H1 (cell line): ENCODE measurements around the gene NR1H3. TPM values are rescaled to one million over a fixed set of nuclear protein-coding genes. Genes with fewer than 3 reads are reported as not detected.
A peak's percentile ranks its signal among the peaks of the same experiment; 100 is the strongest.

ENCODE experiments used
- CTCF ChIA-PET: fragments of 300-600 bp; sonication (Branson Sonifier 250); formaldehyde crosslinking; loops from one replicate; lab custom pipeline; 2021; ENCODE audit not compliant: partially characterized antibody; lab: Charles Lee
- POLR2A ChIA-PET: fragments of 300-600 bp; sonication (Branson Sonifier 250); formaldehyde crosslinking; loops from one replicate; lab custom pipeline; 2021; ENCODE audit warnings: inconsistent platforms; ENCODE audit not compliant: partially characterized antibody; lab: Charles Lee
- DNase-seq, 2 experiments: peaks; one replicate each; pipeline versions ENCODE4 v3.0.0 to v3.0.0-alpha.2; 2010 to 2022; ENCODE audit warnings: low spot score in 2 of 2, low read depth in 1 of 2, mixed read lengths in 1 of 2
- FAIRE-seq: peaks from 2 replicates; lab custom pipeline; 2011; peaks lifted over from hg19 to GRCh38; lab: Jason Lieb, UNC
- H2AFZ ChIP-seq: 2 replicates; pipeline ENCODE4 v1.8.1; 2012; ENCODE audit warnings: low read length, inconsistent platforms
- H2AK5ac ChIP-seq: 2 replicates; pipeline ENCODE4 v1.6.1; 2013; ENCODE audit warnings: low read depth, low read length
- H2BK120ac ChIP-seq: replicated peaks from 2 replicates; pipeline ENCODE3; 2013; ENCODE audit warnings: low read depth, low read length, inconsistent platforms
- H2BK12ac ChIP-seq: 2 replicates; pipeline ENCODE4 v1.6.1; 2013; ENCODE audit warnings: low read depth, low read length
- H2BK15ac ChIP-seq: 2 replicates; pipeline ENCODE4 v1.6.1; 2013; ENCODE audit warnings: low read length
- H2BK20ac ChIP-seq: 2 replicates; pipeline ENCODE4 v1.6.1; 2013; ENCODE audit warnings: low read length
- H2BK5ac ChIP-seq: 2 replicates; pipeline ENCODE4 v1.6.1; 2013; ENCODE audit warnings: low read depth, low read length
- H3K14ac ChIP-seq: 2 replicates; pipeline ENCODE4 v1.6.1; 2013; ENCODE audit warnings: inconsistent platforms; ENCODE audit not compliant: insufficient read length
- H3K18ac ChIP-seq: 2 replicates; pipeline ENCODE4 v1.6.1; 2013; ENCODE audit warnings: low read length; ENCODE audit errors: extremely low read depth
- H3K23ac ChIP-seq: 2 replicates; pipeline ENCODE4 v1.6.1; 2013; ENCODE audit warnings: inconsistent platforms; ENCODE audit not compliant: insufficient read length
- H3K23me2 ChIP-seq: 2 replicates; pipeline ENCODE4 v1.6.1; 2013; ENCODE audit warnings: low read depth, low read length
- H3K27ac ChIP-seq: 2 replicates; pipeline ENCODE4 v1.6.1; 2011; ENCODE audit warnings: low read depth, low read length, inconsistent platforms
- H3K27me3 ChIP-seq, 4 experiments: replicated peaks in 1 of 4; 1 replicate in 1 of 4; 2 replicates in 3 of 4; pipeline versions ENCODE4 v1.6.1 to v1.8.1; 2011 to 2013; ENCODE audit warnings: low read length in 3 of 4, mild to moderate bottlenecking in 3 of 4, inconsistent platforms in 2 of 4, mixed read lengths in 2 of 4, moderate library complexity in 1 of 4; ENCODE audit not compliant: control insufficient read depth in 3 of 4, insufficient read depth in 3 of 4; ENCODE audit errors: extremely low read depth in 1 of 4
- H3K36me3 ChIP-seq, 4 experiments: 2 replicates each; pipeline versions ENCODE4 v1.6.1 to v1.8.1; 2011 to 2013; ENCODE audit warnings: mild to moderate bottlenecking in 4 of 4, low read length in 3 of 4, moderate library complexity in 2 of 4, control low read depth in 1 of 4, inconsistent platforms in 1 of 4; ENCODE audit not compliant: insufficient read depth in 4 of 4, control insufficient read depth in 2 of 4
- H3K4ac ChIP-seq: replicated peaks from 2 replicates; pipeline ENCODE3; 2013; ENCODE audit warnings: low read length, low read depth, mixed read lengths, inconsistent platforms; ENCODE audit not compliant: insufficient read length
- H3K4me1 ChIP-seq, 4 experiments: replicated peaks in 1 of 4; 1 replicate in 1 of 4; 2 replicates in 3 of 4; pipeline versions ENCODE4 v1.6.1 to v1.8.1; 2011 to 2013; ENCODE audit warnings: low read length in 3 of 4, inconsistent platforms in 2 of 4, mixed read lengths in 1 of 4; ENCODE audit not compliant: insufficient read depth in 4 of 4, control insufficient read depth in 3 of 4
- H3K4me2 ChIP-seq, 2 experiments: 2 replicates each; pipeline versions ENCODE4 v1.6.1 to v1.8.1; 2011 to 2013; ENCODE audit warnings: low read depth in 2 of 2, low read length in 2 of 2, control low read depth in 1 of 2, inconsistent platforms in 1 of 2, mild to moderate bottlenecking in 1 of 2; ENCODE audit not compliant: insufficient read depth in 1 of 2
- H3K4me3 ChIP-seq, 4 experiments: fragments of 200-600, 300-600 bp in 1 of 4; sonication (generic), shearing (Covaris generic), sonication (Bioruptor Twin) in 1 of 4; 2 replicates each; pipeline versions ENCODE4 v1.5.1 to v1.8.1; 2011 to 2016; ENCODE audit warnings: low read length in 4 of 4, low read depth in 3 of 4, control low read depth in 2 of 4, inconsistent platforms in 2 of 4, mild to moderate bottlenecking in 2 of 4, mixed read lengths in 1 of 4, moderate library complexity in 1 of 4; ENCODE audit not compliant: insufficient read depth in 2 of 4; ENCODE audit errors: extremely low read depth in 1 of 4
- H3K56ac ChIP-seq: replicated peaks from 2 replicates; pipeline ENCODE3; 2013; ENCODE audit warnings: low read depth, mild to moderate bottlenecking, mixed read lengths, low read length, inconsistent platforms; ENCODE audit not compliant: insufficient read length
- H3K79me1 ChIP-seq: 2 replicates; pipeline ENCODE4 v1.6.1; 2013; ENCODE audit warnings: low read depth, low read length, control low read depth
- H3K79me2 ChIP-seq, 2 experiments: 2 replicates each; pipeline versions ENCODE4 v1.6.1 to v1.8.1; 2012 to 2013; ENCODE audit warnings: low read length in 2 of 2, mild to moderate bottlenecking in 2 of 2, inconsistent platforms in 1 of 2; ENCODE audit not compliant: insufficient read depth in 2 of 2, control insufficient read depth in 1 of 2
- H3K9ac ChIP-seq, 4 experiments: replicated peaks in 1 of 4; 1 replicate in 1 of 4; 2 replicates in 3 of 4; pipeline versions ENCODE4 v1.6.1 to v1.8.1; 2011 to 2013; ENCODE audit warnings: low read depth in 3 of 4, low read length in 3 of 4, control low read depth in 2 of 4, mild to moderate bottlenecking in 2 of 4, moderate library complexity in 2 of 4, inconsistent platforms in 1 of 4; ENCODE audit errors: extremely low read depth in 1 of 4
- H3K9me3 ChIP-seq, 2 experiments: 2 replicates each; pipeline versions ENCODE4 v1.6.1 to v1.8.1; 2012 to 2013; ENCODE audit warnings: mild to moderate bottlenecking in 2 of 2, moderate library complexity in 2 of 2, control low read depth in 1 of 2, inconsistent platforms in 1 of 2, low read depth in 1 of 2, low read length in 1 of 2, mixed read lengths in 1 of 2; ENCODE audit not compliant: insufficient read depth in 2 of 2
- H4K20me1 ChIP-seq, 2 experiments: replicated peaks in 1 of 2; 2 replicates each; pipeline versions ENCODE3 to v1.8.1; 2011 to 2013; ENCODE audit warnings: inconsistent platforms in 2 of 2, low read length in 2 of 2, mild to moderate bottlenecking in 1 of 2; ENCODE audit not compliant: insufficient read depth in 2 of 2, control insufficient read depth in 1 of 2
- H4K5ac ChIP-seq: 2 replicates; pipeline ENCODE4 v1.6.1; 2013; ENCODE audit warnings: low read length, low read depth, mixed read lengths, inconsistent platforms; ENCODE audit not compliant: insufficient read length
- H4K8ac ChIP-seq: 2 replicates; pipeline ENCODE4 v1.8.0; 2013; ENCODE audit warnings: mild to moderate bottlenecking, moderate library complexity, low read length, inconsistent platforms; ENCODE audit not compliant: insufficient read depth; ENCODE audit errors: extremely low read depth
- H4K91ac ChIP-seq: replicated peaks from 2 replicates; pipeline ENCODE3; 2013; ENCODE audit warnings: low read length, mixed read lengths, inconsistent platforms; ENCODE audit not compliant: insufficient read length
- BCL11A ChIP-seq, 2 experiments: IDR thresholded peaks; one replicate each; pipeline ENCODE4 v1.6.1; 2011; ENCODE audit warnings: low read depth in 2 of 2, low read length in 2 of 2, mild to moderate bottlenecking in 2 of 2
- BRCA1 ChIP-seq: IDR thresholded peaks from 2 replicates; pipeline ENCODE4 v1.6.1; 2012; ENCODE audit warnings: low read depth, low read length, improper control_type of control experiment
- CHD2 ChIP-seq: IDR thresholded peaks from 2 replicates; pipeline ENCODE4 v1.6.1; 2012; ENCODE audit warnings: low read length, improper control_type of control experiment
- CREB1 ChIP-seq: IDR thresholded peaks from 2 replicates; pipeline ENCODE4 v1.6.1; 2012; ENCODE audit warnings: inconsistent platforms
- MAFK ChIP-seq: IDR thresholded peaks from 2 replicates; pipeline ENCODE4 v1.6.1; 2012; ENCODE audit warnings: low read depth, mild to moderate bottlenecking, improper control_type of control experiment, low read length
- RNF2 ChIP-seq: fragments of 200-900, 300-1000 bp; sonication (generic); IDR thresholded peaks from 2 replicates; pipeline ENCODE4 v1.7.1; 2016; ENCODE audit warnings: borderline replicate concordance, low read depth, mild to moderate bottlenecking, antibody characterized with exemption, low read length; ENCODE audit not compliant: poor library complexity, severe bottlenecking; ENCODE audit errors: missing control alignments
- SP2 ChIP-seq: IDR thresholded peaks from 2 replicates; pipeline ENCODE4 v1.6.1; 2012; ENCODE audit warnings: mild to moderate bottlenecking, low read length, inconsistent platforms
- YY1 ChIP-seq: IDR thresholded peaks from 2 replicates; pipeline ENCODE4 v1.6.1; 2011; ENCODE audit warnings: low read depth, mild to moderate bottlenecking, low read length
- WGBS, 2 experiments: shearing (Covaris generic) in 1 of 2; methylation state at CpG; one replicate each; pipeline versions ENCODE4 v1.1.6 to v1.1.7; 2013 to 2015; ENCODE audit warnings: low lambda C conversion rate in 2 of 2, mixed read lengths in 2 of 2, inconsistent platforms in 1 of 2, low coverage in 1 of 2, missing lambda C conversion rate in 1 of 2; ENCODE audit not compliant: insufficient replicate concordance in 2 of 2, insufficient coverage in 1 of 2, insufficient read length in 1 of 2; ENCODE audit errors: extremely low coverage in 1 of 2, missing lambda C conversion rate in 1 of 2; 5-methylcytosine and 5-hydroxymethylcytosine counted together
- polyA plus RNA-seq, 7 experiments: library from polyadenylated mRNA; depleted of rRNA in 3 of 7; stranded (reverse) in 5 of 7; unstranded in 2 of 7; fragments of >200 nt in 5 of 7; fragments of 200-250 nt in 2 of 7; gene quantifications; 1 replicate in 5 of 7; 2 replicates in 1 of 7; 4 replicates in 1 of 7; pipeline versions ENCODE4 v1.2.1 to v1.2.3, GENCODE V29; 2011 to 2013; ENCODE audit warnings: missing spikeins in 2 of 7, mixed read lengths in 2 of 7
- total RNA-seq: library from RNA; stranded (reverse); fragmentation: NEBNext Ultra II Directional; extraction: Animal tissue kit (Norgen Biotek cat#: 25700); gene quantifications from 2 replicates; pipeline ENCODE4 v1.2.1, GENCODE V29; 2021

NR1H3 gene
- total and polyA plus RNA-seq, 2 of the 8 experiments (the other 6 are each of a cell fraction or from before 2014, with no cell fraction given), result 19.9 to 42.1 TPM

GRCh38 chr11:47271328-47271727, 13.5 kb downstream of the NR1H3 start:
- H2BK20ac ChIP-seq, result no peak overlapping the region
- H4K8ac ChIP-seq, result no peak overlapping the region
- peak overlapping the region in 2 of 4 experiments; percentile 75 to 93; a peak in 2 of 8 replicates for H3K4me3 ChIP-seq
- H3K56ac ChIP-seq, result no peak overlapping the region
- peaks cover 13% of the 10 kb centered on the region for H3K23me2 ChIP-seq
- H3K9me3 ChIP-seq, result no peaks in the 10 kb centered on the region
- H3K18ac ChIP-seq, result no peak overlapping the region
- TF ChIP-seq YY1 (no peak), CREB1 (no peak), SP2 (no peak), BRCA1 (no peak), MAFK (no peak), RNF2 (no peak), BCL11A (IDR thresholded peaks at IDR 0.05; ENCODE audit: low read depth in 2 of 2, low read length in 2 of 2) (no peak), CHD2 (no peak)
- H2BK120ac ChIP-seq, result no peak overlapping the region
- H4K20me1 ChIP-seq, result peaks cover 8 to 17% of the 10 kb centered on the region in 2 experiments
- no peak overlapping the region for H3K9ac ChIP-seq
- H4K5ac ChIP-seq, result no peak overlapping the region
- WGBS, 2 experiments, result 89% methylated on average over 4 of the region's 4 CpGs; no CpG with 5 or more reads in 1 of the 2 experiments
- ChIA-PET POLR2A (interaction anchor here (0.7 to 4.0 kb wide), 5 partner anchors 11 to 503 kb away, joined by 3 to 26 read pairs (median 4); partner anchors contain the start of genes ACP2 and NR1H3), CTCF (interaction anchor here (0.8 to 7.4 kb wide), 10 partner anchors 10 to 161 kb away, joined by 3 to 72 read pairs (median 4); partner anchors contain the start of gene NR1H3)
- H2BK12ac ChIP-seq, result no peak overlapping the region
- peaks cover 0 to 16% (median 11%) of the 10 kb centered on the region in 4 experiments; a peak in 5 of 8 replicates for H3K36me3 ChIP-seq
- H3K79me1 ChIP-seq, result peaks cover 20% of the 10 kb centered on the region
- no peak for FAIRE-seq
- no peak for DNase-seq
- H3K79me2 ChIP-seq, result peaks cover 0 to 48% of the 10 kb centered on the region in 2 experiments; a peak in 3 of 4 replicates
- H3K14ac ChIP-seq, result no peak overlapping the region
- H4K91ac ChIP-seq, result no peak overlapping the region
- peaks cover 14 to 25% (median 17%) of the 10 kb centered on the region in 4 experiments for H3K4me1 ChIP-seq
- H3K4ac ChIP-seq, result no peak overlapping the region
- H3K23ac ChIP-seq, result no peak overlapping the region
- H2BK15ac ChIP-seq, result no peak overlapping the region
- H2AFZ ChIP-seq, result no peak overlapping the region
- H3K27ac ChIP-seq, result no peak overlapping the region
- no peak overlapping the region for H2AK5ac ChIP-seq
- peak overlapping the region; percentile 86 to 99; a peak in 3 of 4 replicates for H3K4me2 ChIP-seq
- H2BK5ac ChIP-seq, result no peak overlapping the region
- H3K27me3 ChIP-seq, result no peaks in the 10 kb centered on the region
